HEK293 (cell line): Measurements from ENCODE around the gene TAPBP.

ENCODE experiments used
- CTCF ChIA-PET: fragments of 350-600 bp; formaldehyde crosslinking; extraction: SDS; loops from one replicate; lab custom pipeline; 2021; ENCODE audit warnings: antibody characterized with exemption; lab: Yijun Ruan, JAX
- POLR2A ChIA-PET: fragments of 300-600 bp; formaldehyde crosslinking; extraction: SDS; loops from one replicate; lab custom pipeline; 2020; ENCODE audit warnings: antibody characterized with exemption, inconsistent platforms; lab: Yijun Ruan, JAX
- H3K27ac ChIP-seq: fragments of 200-500 bp; sonication (Bioruptor generic); 2 replicates; pipeline ENCODE4 v1.5.1; 2014; ENCODE audit warnings: low read depth, low read length, control low read depth, inconsistent platforms; ENCODE audit errors: extremely low read depth
- H3K36me3 ChIP-seq, 2 experiments: fragments of 200-500 bp in 1 of 2; sonication (Bioruptor generic) in 1 of 2; 1 replicate in 1 of 2; 2 replicates in 1 of 2; pipeline ENCODE4 v1.5.1; 2014 to 2017; ENCODE audit warnings: inconsistent platforms in 2 of 2, low read length in 2 of 2; ENCODE audit not compliant: control insufficient read depth in 2 of 2, insufficient read depth in 1 of 2
- H3K4me1 ChIP-seq: fragments of 200-500 bp; sonication (Bioruptor generic); 2 replicates; pipeline ENCODE4 v1.5.1; 2014; ENCODE audit warnings: mild to moderate bottlenecking, low read length, inconsistent platforms; ENCODE audit not compliant: control insufficient read depth, insufficient read depth
- H3K4me3 ChIP-seq: 2 replicates; pipeline ENCODE4 v1.5.1; 2011; ENCODE audit warnings: low read depth, mild to moderate bottlenecking, control low read depth, low read length, moderate library complexity
- H3K9me3 ChIP-seq: fragments of 200-500 bp; sonication (Bioruptor generic); 2 replicates; pipeline ENCODE4 v1.5.1; 2014; ENCODE audit warnings: low read depth, low read length, inconsistent platforms; ENCODE audit not compliant: control insufficient read depth, insufficient read depth
- GFI1B ChIP-seq: fragments of 450-650 bp; formaldehyde crosslinking; IDR thresholded peaks from 2 replicates; pipeline ENCODE4 v1.5.1; 2016; ENCODE audit warnings: missing biosample characterization, missing genetic modification characterization
- GLIS2 ChIP-seq: fragments of 450-650 bp; formaldehyde crosslinking; IDR thresholded peaks from 2 replicates; pipeline ENCODE4 v1.5.1; 2016; ENCODE audit warnings: missing biosample characterization, missing genetic modification characterization
- KLF9 ChIP-seq: fragments of 450-650 bp; formaldehyde crosslinking; IDR thresholded peaks from 2 replicates; pipeline ENCODE4 v1.5.1; 2016; ENCODE audit warnings: missing biosample characterization, missing genetic modification characterization, low read depth
- PRDM1 ChIP-seq: fragments of 450-650 bp; formaldehyde crosslinking; IDR thresholded peaks from 2 replicates; pipeline ENCODE4; 2016; ENCODE audit warnings: missing biosample characterization, missing genetic modification characterization
- RBAK ChIP-seq: fragments of 450-650 bp; formaldehyde crosslinking; IDR thresholded peaks from 2 replicates; pipeline ENCODE4 v1.5.1; 2016; ENCODE audit warnings: missing biosample characterization, missing genetic modification characterization
- ZIC2 ChIP-seq: fragments of 450-650 bp; formaldehyde crosslinking; IDR thresholded peaks from 2 replicates; pipeline ENCODE4 v1.5.1; 2016; ENCODE audit warnings: missing biosample characterization, missing genetic modification characterization
- ZNF292 ChIP-seq: fragments of 450-650 bp; formaldehyde crosslinking; IDR thresholded peaks from 2 replicates; pipeline ENCODE4 v1.5.1; 2016; ENCODE audit warnings: low read depth, missing biosample characterization, missing genetic modification characterization, borderline replicate concordance
- ZNF366 ChIP-seq: fragments of 450-650 bp; formaldehyde crosslinking; conservative IDR thresholded peaks from 2 replicates; pipeline ENCODE4 v1.5.1; 2016; ENCODE audit warnings: missing biosample characterization, missing genetic modification characterization
- ZNF521 ChIP-seq: fragments of 450-650 bp; formaldehyde crosslinking; IDR thresholded peaks from 2 replicates; pipeline ENCODE4 v1.5.1; 2017; ENCODE audit warnings: missing biosample characterization, mild to moderate bottlenecking, missing genetic modification characterization
- ZNF660 ChIP-seq: fragments of 450-650 bp; IDR thresholded peaks from 2 replicates; pipeline ENCODE4 v1.5.1; 2018; ENCODE audit warnings: missing biosample characterization, mild to moderate bottlenecking, missing genetic modification characterization
- TF ChIP-seq, protein P1 (sequence below): fragments of 450-650 bp; IDR thresholded peaks from 2 replicates; pipeline ENCODE4 v1.5.1; 2018; ENCODE audit warnings: missing biosample characterization, missing genetic modification characterization
- TF ChIP-seq, protein P2 (sequence below): fragments of 450-650 bp; formaldehyde crosslinking; IDR thresholded peaks from 2 replicates; pipeline ENCODE4 v1.5.1; 2016; ENCODE audit warnings: missing biosample characterization, missing genetic modification characterization, borderline replicate concordance
- TF ChIP-seq, protein P3 (sequence below): fragments of 450-650 bp; formaldehyde crosslinking; IDR thresholded peaks from 2 replicates; pipeline ENCODE4 v1.5.1; 2016; ENCODE audit warnings: missing biosample characterization, missing genetic modification characterization

The TAPBP gene

DNA sequence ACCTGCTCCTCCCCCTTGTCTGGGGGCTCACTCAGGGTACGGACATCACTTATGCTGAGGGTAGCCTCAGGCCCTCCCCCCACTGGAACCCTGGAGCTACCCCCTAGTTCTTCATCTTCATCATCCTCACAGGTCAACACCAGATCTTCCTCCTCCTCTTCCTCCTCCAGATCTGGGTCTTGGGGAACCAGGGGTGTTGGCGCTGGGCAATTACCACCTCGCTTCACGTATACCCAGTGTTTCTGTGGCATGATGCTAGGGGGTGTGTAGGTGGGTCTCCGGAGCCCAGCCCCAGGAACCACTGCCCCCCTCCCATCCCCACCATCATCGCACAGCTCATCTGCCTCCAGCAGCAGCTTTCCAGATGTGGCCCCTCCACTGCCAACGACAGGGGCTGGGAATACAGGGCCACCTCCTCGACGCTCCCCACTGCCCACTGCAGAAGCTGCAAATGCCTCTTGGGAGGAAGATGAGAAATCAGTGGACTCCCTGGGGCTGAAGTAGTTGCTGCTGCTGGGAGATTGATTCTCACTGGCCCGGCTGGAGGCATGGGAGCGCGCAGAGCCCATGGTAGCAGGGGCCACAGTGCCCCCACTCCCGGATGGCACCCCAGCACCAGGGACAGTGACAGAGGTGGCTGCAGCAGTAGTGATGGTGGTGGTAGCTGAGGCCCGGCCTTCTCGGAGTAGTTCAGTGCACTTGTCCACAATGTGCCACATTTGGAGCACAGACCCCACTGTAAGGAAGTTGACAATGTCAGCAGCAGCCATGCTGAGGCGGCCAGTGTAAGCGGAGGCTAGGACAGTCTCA is 2.1 kb upstream of the TAPBP start:
- ChIA-PET CTCF (interaction anchor here (1.0 kb wide), 1 partner anchor 36 kb away, joined by 3 read pairs; no protein-coding TSS in a partner anchor), POLR2A (interaction anchor here (0.8 to 3.3 kb wide), 2 partner anchors 15 to 116 kb away, joined by 5 to 13 read pairs; no protein-coding TSS in a partner anchor)
- no peaks in the 10 kb centered on the region for H3K9me3 ChIP-seq
- H3K27ac ChIP-seq = no peak overlapping the region
- H3K4me3 ChIP-seq = no peak overlapping the region
- peaks cover 15% of the 10 kb centered on the region for H3K4me1 ChIP-seq
- H3K36me3 ChIP-seq = peaks cover 14 to 36% of the 10 kb centered on the region in 2 experiments
- TF ChIP-seq GLIS2 (tag by site-specific recombination) (0 out of 2 replicates have a peak, but pooled peaks have one; percentile 29), RBAK (tag by site-specific recombination) (no peak), ZNF366 (tag by site-specific recombination) (no peak), GFI1B (tag by site-specific recombination) (no peak), ZNF521 (tag by site-specific recombination) (no peak), ZNF660 (tag by site-specific recombination) (no peak)
- TF ChIP-seq, protein P1, sequence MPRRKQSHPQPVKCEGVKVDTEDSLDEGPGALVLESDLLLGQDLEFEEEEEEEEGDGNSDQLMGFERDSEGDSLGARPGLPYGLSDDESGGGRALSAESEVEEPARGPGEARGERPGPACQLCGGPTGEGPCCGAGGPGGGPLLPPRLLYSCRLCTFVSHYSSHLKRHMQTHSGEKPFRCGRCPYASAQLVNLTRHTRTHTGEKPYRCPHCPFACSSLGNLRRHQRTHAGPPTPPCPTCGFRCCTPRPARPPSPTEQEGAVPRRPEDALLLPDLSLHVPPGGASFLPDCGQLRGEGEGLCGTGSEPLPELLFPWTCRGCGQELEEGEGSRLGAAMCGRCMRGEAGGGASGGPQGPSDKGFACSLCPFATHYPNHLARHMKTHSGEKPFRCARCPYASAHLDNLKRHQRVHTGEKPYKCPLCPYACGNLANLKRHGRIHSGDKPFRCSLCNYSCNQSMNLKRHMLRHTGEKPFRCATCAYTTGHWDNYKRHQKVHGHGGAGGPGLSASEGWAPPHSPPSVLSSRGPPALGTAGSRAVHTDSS = peak; percentile 93
- TF ChIP-seq, protein P2, sequence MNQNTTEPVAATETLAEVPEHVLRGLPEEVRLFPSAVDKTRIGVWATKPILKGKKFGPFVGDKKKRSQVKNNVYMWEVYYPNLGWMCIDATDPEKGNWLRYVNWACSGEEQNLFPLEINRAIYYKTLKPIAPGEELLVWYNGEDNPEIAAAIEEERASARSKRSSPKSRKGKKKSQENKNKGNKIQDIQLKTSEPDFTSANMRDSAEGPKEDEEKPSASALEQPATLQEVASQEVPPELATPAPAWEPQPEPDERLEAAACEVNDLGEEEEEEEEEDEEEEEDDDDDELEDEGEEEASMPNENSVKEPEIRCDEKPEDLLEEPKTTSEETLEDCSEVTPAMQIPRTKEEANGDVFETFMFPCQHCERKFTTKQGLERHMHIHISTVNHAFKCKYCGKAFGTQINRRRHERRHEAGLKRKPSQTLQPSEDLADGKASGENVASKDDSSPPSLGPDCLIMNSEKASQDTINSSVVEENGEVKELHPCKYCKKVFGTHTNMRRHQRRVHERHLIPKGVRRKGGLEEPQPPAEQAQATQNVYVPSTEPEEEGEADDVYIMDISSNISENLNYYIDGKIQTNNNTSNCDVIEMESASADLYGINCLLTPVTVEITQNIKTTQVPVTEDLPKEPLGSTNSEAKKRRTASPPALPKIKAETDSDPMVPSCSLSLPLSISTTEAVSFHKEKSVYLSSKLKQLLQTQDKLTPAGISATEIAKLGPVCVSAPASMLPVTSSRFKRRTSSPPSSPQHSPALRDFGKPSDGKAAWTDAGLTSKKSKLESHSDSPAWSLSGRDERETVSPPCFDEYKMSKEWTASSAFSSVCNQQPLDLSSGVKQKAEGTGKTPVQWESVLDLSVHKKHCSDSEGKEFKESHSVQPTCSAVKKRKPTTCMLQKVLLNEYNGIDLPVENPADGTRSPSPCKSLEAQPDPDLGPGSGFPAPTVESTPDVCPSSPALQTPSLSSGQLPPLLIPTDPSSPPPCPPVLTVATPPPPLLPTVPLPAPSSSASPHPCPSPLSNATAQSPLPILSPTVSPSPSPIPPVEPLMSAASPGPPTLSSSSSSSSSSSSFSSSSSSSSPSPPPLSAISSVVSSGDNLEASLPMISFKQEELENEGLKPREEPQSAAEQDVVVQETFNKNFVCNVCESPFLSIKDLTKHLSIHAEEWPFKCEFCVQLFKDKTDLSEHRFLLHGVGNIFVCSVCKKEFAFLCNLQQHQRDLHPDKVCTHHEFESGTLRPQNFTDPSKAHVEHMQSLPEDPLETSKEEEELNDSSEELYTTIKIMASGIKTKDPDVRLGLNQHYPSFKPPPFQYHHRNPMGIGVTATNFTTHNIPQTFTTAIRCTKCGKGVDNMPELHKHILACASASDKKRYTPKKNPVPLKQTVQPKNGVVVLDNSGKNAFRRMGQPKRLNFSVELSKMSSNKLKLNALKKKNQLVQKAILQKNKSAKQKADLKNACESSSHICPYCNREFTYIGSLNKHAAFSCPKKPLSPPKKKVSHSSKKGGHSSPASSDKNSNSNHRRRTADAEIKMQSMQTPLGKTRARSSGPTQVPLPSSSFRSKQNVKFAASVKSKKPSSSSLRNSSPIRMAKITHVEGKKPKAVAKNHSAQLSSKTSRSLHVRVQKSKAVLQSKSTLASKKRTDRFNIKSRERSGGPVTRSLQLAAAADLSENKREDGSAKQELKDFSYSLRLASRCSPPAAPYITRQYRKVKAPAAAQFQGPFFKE = no peak
- TF ChIP-seq, protein P3, sequence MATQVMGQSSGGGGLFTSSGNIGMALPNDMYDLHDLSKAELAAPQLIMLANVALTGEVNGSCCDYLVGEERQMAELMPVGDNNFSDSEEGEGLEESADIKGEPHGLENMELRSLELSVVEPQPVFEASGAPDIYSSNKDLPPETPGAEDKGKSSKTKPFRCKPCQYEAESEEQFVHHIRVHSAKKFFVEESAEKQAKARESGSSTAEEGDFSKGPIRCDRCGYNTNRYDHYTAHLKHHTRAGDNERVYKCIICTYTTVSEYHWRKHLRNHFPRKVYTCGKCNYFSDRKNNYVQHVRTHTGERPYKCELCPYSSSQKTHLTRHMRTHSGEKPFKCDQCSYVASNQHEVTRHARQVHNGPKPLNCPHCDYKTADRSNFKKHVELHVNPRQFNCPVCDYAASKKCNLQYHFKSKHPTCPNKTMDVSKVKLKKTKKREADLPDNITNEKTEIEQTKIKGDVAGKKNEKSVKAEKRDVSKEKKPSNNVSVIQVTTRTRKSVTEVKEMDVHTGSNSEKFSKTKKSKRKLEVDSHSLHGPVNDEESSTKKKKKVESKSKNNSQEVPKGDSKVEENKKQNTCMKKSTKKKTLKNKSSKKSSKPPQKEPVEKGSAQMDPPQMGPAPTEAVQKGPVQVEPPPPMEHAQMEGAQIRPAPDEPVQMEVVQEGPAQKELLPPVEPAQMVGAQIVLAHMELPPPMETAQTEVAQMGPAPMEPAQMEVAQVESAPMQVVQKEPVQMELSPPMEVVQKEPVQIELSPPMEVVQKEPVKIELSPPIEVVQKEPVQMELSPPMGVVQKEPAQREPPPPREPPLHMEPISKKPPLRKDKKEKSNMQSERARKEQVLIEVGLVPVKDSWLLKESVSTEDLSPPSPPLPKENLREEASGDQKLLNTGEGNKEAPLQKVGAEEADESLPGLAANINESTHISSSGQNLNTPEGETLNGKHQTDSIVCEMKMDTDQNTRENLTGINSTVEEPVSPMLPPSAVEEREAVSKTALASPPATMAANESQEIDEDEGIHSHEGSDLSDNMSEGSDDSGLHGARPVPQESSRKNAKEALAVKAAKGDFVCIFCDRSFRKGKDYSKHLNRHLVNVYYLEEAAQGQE (tag by site-specific recombination) = peak; percentile 88

DNA sequence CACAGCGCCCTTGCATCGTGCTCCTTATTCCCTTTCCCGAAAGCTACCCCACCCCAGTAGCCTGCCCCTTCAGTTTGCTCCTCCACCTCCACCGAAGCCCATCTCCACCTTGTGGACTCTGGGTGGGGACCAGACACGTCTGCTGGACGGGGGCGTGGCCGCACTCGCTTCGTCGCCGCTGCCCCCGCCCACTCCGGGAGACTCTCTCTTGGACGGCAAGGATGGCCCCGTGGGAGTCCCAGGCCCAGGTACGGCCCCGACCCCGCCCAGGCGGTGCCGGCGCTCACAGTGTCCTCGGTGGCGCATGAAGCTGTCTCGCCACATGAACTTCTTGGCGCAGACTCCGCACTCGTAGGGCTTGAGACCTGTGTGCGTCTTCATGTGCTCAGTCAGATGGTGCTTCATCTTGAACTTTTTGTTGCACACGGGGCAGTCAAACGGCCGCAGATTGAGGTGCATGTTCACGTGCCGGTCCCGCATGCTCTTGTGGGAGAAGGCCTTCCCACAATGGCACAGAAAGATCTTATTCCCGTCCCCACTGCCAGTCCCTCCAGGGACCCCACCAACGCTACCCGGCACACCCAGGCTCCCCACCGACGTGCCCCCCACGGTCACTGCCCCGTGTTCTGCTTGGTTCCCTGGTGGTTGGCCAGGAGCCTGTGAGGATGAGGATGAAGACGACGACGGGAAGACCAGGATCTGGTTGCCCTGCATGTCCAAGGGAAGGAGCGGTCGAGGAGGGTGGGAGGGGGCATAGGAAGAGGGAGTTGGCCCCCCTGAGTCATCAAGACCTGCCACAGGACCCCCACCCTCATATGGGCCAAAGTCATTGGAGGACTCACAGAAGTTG is 1.3 kb upstream of the TAPBP start:
- ChIA-PET POLR2A (interaction anchor here (1.3 kb wide), 1 partner anchor 16 kb away, joined by 5 read pairs; the partner anchor contains the start of gene RGL2), CTCF (interaction anchor here (0.5 to 0.6 kb wide), 2 partner anchors 30 to 111 kb away, joined by 3 to 5 read pairs; no protein-coding TSS in a partner anchor)
- no peak overlapping the region for H3K4me3 ChIP-seq
- TF ChIP-seq KLF9 (tag by site-specific recombination) = 0 out of 2 replicates have a peak, but pooled peaks have one; percentile 12
- no peak for TF ChIP-seq PRDM1 (tag by site-specific recombination)
- 0 out of 2 replicates have a peak, but pooled peaks have one; percentile 11 for TF ChIP-seq ZIC2 (tag by site-specific recombination)
- peak; percentile 53 for TF ChIP-seq GLIS2 (tag by site-specific recombination)
- TF ChIP-seq ZNF292 (tag by site-specific recombination) = no peak
- H3K36me3 ChIP-seq = peaks cover 14 to 27% of the 10 kb centered on the region in 2 experiments
- peaks cover 10% of the 10 kb centered on the region for H3K4me1 ChIP-seq
- H3K27ac ChIP-seq = no peak overlapping the region; the same call in 1 of the 2 replicates
- no peaks in the 10 kb centered on the region for H3K9me3 ChIP-seq
